Lung (tissue), 12 donors: Measurements from ENCODE around the gene TTLL5. TPM values are rescaled to one million over a fixed set of nuclear protein-coding genes. Genes with fewer than 3 reads are reported as not detected.

Experiments used
- ATAC-seq: fragments of 200-7000 bp; cut with Tn5 transposase; one replicate; pipeline ENCODE4 v1.9.1; 2020; ENCODE audit warnings: moderate number of reproducible peaks; ENCODE audit not compliant: insufficient read depth, low FRiP score
- DNase-seq, 3 donors: peaks; one replicate each; pipeline ENCODE4 v3.0.0-alpha.2; 2013 to 2017
- H3K27ac ChIP-seq, 2 donors: one replicate each; pipeline ENCODE4 v1.5.1; 2013; ENCODE audit warnings: mild to moderate bottlenecking in 2 of 2, moderate library complexity in 2 of 2, control low read depth in 1 of 2, inconsistent platforms in 1 of 2, low read depth in 1 of 2, low read length in 1 of 2
- H3K27me3 ChIP-seq, 3 donors: one replicate each; pipeline ENCODE4 v1.5.1; 2013; ENCODE audit warnings: low read length in 2 of 3; ENCODE audit not compliant: control insufficient read depth in 3 of 3, insufficient read depth in 3 of 3
- H3K36me3 ChIP-seq, 4 donors: one replicate each; pipeline ENCODE4 v1.5.1; 2013; ENCODE audit warnings: low read length in 4 of 4, mild to moderate bottlenecking in 1 of 4, moderate library complexity in 1 of 4; ENCODE audit not compliant: control insufficient read depth in 4 of 4, insufficient read depth in 4 of 4
- H3K4me1 ChIP-seq, 5 donors: one replicate each; pipeline ENCODE4 v1.5.1; 2013; ENCODE audit warnings: low read length in 5 of 5, mild to moderate bottlenecking in 2 of 5, moderate library complexity in 1 of 5; ENCODE audit not compliant: control insufficient read depth in 5 of 5, insufficient read depth in 5 of 5
- H3K4me3 ChIP-seq: one replicate; pipeline ENCODE4 v1.5.1; 2013; ENCODE audit warnings: mild to moderate bottlenecking, control low read depth, moderate library complexity
- H3K9ac ChIP-seq, 2 donors: one replicate each; pipeline ENCODE4 v1.5.1; 2013; ENCODE audit warnings: low read length in 2 of 2, control low read depth in 1 of 2; ENCODE audit not compliant: insufficient read depth in 1 of 2
- H3K9me3 ChIP-seq, 4 donors: one replicate each; pipeline ENCODE4 v1.5.1; 2013; ENCODE audit warnings: low read length in 3 of 4, mild to moderate bottlenecking in 1 of 4, moderate library complexity in 1 of 4; ENCODE audit not compliant: control insufficient read depth in 4 of 4, insufficient read depth in 3 of 4
- WGBS, 2 donors: extraction: QIAGEN DNeasy Blood & Tissue Kit; methylation state at CpG; one replicate each; pipeline ENCODE4 v1.1.7; 2013; 5-methylcytosine and 5-hydroxymethylcytosine counted together
- polyA plus RNA-seq, 2 donors: library from polyadenylated mRNA; stranded (reverse); fragments of 200-250 nt; gene quantifications; one replicate each; pipeline ENCODE4 v1.2.1, GENCODE V29; 2013
- total RNA-seq, 2 donors: library from RNA; depleted of rRNA in 1 of 2; stranded (reverse); fragments of >200 nt in 1 of 2; gene quantifications; one replicate each; pipeline ENCODE4 v1.2.1, GENCODE V29; 2014 to 2021
- TF ChIP-seq, protein P1 (sequence below): IDR thresholded peaks from 2 replicates; pipeline ENCODE4 v1.5.1; 2012; ENCODE audit warnings: mild to moderate bottlenecking; ENCODE audit errors: control extremely low read depth, extremely low read depth
- donor health status: control.
- donor health status: control.
- donor health status: Bipolar disorder and iron deficiency.
- donor health status: healthy.
- donor health status: DM: yes; HTN: yes; CAD: no.

TTLL5 gene
- total and polyA plus RNA-seq, 4 donors: 10.3 to 58.6 (median 28.8) TPM

DNA sequence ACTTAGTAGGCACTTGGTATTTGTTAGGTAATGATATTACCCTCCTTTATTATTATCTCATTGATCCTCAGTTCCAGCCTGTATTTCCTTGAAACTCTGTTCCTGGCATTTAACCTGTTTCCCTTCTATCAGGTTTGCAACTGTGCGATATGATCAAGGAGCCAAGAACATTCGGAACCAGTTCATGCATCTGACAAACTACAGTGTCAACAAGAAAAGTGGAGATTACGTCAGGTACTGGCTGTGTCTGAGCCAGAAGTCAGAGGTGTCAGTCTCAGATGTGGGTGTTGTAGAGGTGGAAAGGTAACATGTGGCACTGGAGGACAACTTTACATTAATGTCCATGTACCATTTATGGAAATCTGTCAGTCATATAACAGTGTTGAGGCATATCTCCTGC, 56.7 kb downstream of the TTLL5 start:
- DNase-seq (no peak), ATAC-seq (no peak)
- Histone ChIP-seq H3K27me3 (no peaks in the 10 kb centered on the region), H3K9me3 (no peaks in the 10 kb centered on the region), H3K36me3 (peaks cover 4 to 15% (median 7%) of the 10 kb centered on the region in 4 donors), H3K4me1 (peaks cover 2 to 36% (median 15%) of the 10 kb centered on the region in 5 donors), H3K9ac (no peak overlapping the region), H3K27ac (no peak overlapping the region), H3K4me3 (no peak overlapping the region)
- 77 to 87% methylated on average over 3 of the region's 3 CpGs for WGBS, 2 donors
- TF ChIP-seq, protein P1, sequence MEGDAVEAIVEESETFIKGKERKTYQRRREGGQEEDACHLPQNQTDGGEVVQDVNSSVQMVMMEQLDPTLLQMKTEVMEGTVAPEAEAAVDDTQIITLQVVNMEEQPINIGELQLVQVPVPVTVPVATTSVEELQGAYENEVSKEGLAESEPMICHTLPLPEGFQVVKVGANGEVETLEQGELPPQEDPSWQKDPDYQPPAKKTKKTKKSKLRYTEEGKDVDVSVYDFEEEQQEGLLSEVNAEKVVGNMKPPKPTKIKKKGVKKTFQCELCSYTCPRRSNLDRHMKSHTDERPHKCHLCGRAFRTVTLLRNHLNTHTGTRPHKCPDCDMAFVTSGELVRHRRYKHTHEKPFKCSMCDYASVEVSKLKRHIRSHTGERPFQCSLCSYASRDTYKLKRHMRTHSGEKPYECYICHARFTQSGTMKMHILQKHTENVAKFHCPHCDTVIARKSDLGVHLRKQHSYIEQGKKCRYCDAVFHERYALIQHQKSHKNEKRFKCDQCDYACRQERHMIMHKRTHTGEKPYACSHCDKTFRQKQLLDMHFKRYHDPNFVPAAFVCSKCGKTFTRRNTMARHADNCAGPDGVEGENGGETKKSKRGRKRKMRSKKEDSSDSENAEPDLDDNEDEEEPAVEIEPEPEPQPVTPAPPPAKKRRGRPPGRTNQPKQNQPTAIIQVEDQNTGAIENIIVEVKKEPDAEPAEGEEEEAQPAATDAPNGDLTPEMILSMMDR: no peak

DNA sequence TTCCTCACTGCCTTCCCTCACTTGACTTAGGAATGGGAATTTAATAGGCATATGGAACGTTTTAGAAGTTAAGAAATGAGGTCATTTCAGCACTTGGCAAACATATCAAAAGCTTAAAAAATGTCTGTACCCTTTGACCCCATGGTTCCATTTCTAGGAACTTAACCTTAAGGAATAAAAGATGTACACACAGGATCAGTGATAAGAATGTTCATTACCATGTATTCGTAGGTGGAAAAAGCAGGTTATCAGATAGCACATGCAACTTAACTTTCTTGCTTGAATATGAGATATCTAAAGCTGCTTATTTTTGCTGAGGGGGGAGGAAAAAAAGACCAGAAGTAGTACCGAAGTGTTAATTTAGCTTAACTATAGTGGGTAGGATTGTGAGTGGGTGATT, 57.2 kb downstream of the TTLL5 start:
- DNase-seq (no peak), ATAC-seq (no peak)
- Histone ChIP-seq H3K27me3 (no peaks in the 10 kb centered on the region), H3K27ac (no peak overlapping the region), H3K9me3 (no peaks in the 10 kb centered on the region), H3K4me3 (no peak overlapping the region), H3K9ac (no peak overlapping the region), H3K36me3 (peaks cover 4 to 20% (median 7%) of the 10 kb centered on the region in 4 donors), H3K4me1 (peaks cover 2 to 35% (median 15%) of the 10 kb centered on the region in 5 donors)
- WGBS, 2 donors: 80 to 90% methylated on average over 3 of the region's 3 CpGs
- TF ChIP-seq, protein P1: no peak

DNA sequence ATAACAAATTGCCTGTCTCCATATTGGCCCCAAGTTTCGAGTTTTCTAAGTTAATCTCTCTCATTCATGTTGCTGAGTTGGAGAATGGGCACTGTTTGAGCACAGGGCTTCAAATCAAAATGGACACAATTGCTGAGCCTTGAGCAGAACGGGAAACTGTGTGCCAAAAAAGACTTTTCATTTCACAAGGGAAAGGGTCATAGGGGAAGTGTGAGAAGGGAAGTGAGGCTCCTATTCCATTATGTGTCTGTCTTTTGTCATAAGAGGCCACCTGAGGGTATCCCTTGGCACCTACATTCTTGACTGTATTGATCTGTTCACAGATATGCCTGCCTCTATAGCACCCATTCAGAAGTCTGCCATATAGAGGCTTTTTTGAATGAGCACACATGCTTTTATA, 59.1 kb downstream of the TTLL5 start:
- peaks cover 2 to 26% (median 17%) of the 10 kb centered on the region in 5 donors for H3K4me1 ChIP-seq
- TF ChIP-seq, protein P1: no peak
- peaks cover 4 to 23% (median 7%) of the 10 kb centered on the region in 4 donors for H3K36me3 ChIP-seq
- no peak overlapping the region for H3K4me3 ChIP-seq
- no peaks in the 10 kb centered on the region for H3K27me3 ChIP-seq
- peak overlapping the region in 1 of 2 donors; percentile 46 for H3K27ac ChIP-seq
- H3K9ac ChIP-seq: no peak overlapping the region
- 82 to 85% methylated on average over 2 of the region's 2 CpGs for WGBS, 2 donors
- H3K9me3 ChIP-seq: no peaks in the 10 kb centered on the region
- ATAC-seq (no peak), DNase-seq (no peak)
